Right renal pelvis (tissue), 4 donors: ENCODE measurements around the gene CARS2. TPM values are rescaled to one million over a fixed set of nuclear protein-coding genes. Genes with fewer than 3 reads are reported as not detected.
A peak's percentile ranks its signal among the peaks of the same experiment; 100 is the strongest.
"Not testable (repeated sequence)": the region's sequence is repeated elsewhere in the genome, so short reads cannot be mapped to it uniquely, and the experiment has no call there.

ENCODE experiments used
- DNase-seq, 4 donors: peaks; one replicate each; pipeline ENCODE4 v3.0.0-alpha.2; 2013; ENCODE audit warnings: low read depth in 4 of 4, low spot score in 3 of 4, missing footprints in 1 of 4
- polyA plus RNA-seq, 4 donors: library from polyadenylated mRNA; unstranded; fragments of 120-200 nt; gene quantifications; one replicate each; pipeline ENCODE4 v1.2.1, GENCODE V29; 2013; ENCODE audit not compliant: insufficient read length in 4 of 4

The CARS2 gene
- polyA plus RNA-seq, 4 donors = 59.5 to 67.8 (median 63.3) TPM

DNA sequence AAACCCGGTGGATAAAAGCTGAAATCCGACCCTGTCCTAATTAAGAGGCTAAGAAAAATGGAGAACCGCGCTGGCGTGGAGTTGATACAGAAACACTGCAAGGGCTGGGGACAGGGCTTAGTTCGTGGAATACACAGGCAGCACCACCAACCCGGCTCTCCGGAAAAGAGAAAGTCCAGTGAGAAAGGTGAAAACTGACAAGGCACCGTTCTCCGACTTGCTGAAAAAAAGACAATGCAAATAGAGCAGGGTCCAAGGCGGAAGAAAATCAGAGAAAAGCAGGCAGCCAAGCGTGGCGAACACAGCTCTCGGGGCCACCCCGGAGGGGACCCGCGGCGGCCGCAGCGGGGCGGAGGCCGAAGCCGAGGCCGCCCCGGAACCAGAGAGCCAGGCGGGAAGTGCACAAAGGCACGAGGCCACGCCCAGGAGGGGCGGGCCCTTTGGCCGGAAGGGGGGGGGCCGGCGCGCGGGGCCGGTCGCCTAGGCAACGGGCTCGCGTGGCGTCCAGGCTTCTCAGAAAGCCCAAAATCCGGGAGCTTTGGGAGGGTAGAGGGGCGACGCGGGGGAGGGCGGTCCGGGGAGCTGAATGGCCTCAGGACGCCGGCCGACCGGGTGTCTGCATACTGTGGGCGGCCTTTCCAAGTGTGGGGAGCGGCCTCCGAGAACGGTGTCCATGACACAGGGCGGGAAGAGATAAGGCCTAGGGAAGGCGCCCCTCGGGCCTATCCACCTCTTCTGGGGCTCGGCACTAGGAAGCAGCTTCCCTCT lies 6.3 kb upstream of the CARS2 start:
- DNase-seq = peak; percentile 80 to 87 (median 84)

DNA sequence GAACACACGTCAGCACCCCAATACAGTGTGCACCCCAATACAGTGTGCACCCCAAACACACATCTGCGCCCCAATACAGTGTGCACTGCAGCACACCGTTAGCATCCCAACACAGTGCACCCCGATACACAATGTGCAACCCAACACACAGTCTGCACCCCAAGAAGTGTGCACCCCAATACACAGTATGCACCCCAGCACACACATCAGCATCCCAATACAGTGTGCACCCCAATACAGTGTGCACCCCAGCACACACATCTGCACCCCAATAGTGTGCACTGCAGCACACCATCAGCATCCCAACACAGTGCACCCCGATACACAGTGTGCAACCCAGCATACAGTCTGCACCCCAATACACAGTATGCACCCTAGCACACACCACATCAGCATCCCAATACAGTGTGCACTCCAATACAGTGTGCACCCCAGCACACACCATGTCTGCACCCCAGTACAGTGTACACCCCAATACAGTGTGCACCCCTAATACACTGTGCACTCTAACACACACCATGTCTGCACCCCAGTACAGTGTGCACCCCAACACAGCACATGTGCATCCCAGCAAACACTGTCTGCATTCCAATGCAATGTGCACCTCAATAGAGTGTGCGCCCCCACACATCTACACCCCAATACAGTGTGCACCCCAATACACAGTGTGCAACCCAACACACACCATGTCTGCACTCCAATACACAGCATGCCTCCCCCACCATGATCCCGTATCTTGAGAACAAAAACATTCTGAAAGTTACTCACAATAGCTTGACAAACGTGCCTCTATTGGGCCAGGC lies 855 bp upstream of the CARS2 start:
- DNase-seq = no peak

DNA sequence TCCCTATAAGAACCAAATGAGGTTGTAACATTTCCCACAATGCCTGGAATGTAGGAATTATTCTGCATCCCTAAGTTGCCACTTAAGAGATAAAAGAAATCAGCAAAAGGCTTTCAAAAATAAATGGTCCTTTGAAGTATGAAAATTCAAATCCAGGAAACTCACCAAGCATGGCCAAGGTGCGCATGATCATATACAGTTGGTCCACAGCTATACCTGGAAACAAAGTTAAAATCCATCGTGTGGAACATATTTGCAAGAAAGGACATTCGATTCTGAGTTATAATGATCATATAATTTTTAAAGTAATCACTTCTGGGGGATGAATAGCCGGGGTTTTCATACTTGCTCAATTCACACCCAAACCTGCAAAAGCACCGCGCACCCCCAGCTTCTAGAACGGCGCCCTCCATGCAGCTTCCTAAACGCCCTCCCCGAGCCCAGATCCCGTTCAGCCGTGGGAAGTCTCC lies 525 bp downstream of the CARS2 start:
- DNase-seq = no peak

DNA sequence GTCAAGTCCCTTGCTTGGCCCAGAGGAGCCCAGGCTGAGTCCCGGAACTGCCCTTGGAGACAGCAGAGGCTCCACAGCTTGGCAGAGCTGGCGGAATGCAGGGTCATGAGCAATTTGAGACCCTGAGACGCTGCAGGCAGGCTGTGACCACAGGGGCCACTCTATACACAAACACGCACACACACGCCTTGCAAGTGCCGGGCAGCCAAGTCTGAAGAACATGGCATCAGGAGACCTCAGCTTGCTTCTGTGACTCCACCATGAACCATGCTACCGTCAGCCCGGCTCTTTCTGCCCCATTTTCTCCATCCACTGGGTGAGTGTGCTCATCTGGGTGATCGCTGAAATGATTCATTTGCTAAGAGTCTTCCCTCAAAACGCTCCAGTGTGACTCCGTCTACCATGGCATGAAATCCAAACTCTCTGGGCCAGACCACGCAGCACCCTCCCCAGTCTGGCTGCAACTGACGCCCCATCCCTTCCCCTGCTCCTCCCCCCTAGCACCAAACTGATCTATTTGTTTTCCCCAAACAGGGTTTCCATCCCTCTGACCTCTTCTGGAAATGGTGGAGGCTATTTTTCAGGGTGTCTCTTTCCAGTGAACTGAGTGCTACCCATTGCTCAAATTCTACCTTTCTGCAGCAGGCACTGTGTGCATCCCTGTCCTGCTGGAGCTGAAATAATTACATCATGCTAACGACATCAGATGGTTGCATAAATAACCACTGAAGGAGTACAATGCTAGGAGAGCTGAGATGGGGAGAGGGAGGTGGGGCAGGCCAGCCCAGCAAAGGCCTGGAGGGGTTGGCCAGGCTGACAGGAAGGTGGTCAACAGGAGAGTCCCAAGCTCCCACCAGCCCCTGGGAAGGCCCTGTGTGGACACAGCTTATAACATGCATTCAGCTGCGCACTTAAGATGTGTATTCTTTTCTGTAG lies 3.1 kb downstream of the CARS2 start:
- DNase-seq = no peak

DNA sequence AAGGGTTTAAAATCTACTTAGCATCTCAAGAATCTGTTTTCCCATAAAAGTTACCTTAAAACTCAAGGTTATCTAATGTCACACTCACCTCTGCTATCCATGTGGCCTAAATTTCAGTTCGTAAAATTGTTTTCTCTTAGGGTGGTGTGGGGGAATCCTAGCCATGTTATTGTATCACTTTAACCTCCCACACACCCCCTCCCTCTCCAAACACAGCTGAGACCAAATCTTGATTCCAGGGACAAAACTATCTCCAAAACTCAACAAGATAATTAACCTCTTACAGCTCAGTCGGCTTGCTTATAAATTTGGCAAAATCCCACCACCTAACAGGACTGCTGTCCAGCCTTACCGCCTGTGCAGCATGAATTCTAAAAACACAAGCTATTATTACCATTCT lies 3.8 kb downstream of the CARS2 start:
- no peak for DNase-seq

DNA sequence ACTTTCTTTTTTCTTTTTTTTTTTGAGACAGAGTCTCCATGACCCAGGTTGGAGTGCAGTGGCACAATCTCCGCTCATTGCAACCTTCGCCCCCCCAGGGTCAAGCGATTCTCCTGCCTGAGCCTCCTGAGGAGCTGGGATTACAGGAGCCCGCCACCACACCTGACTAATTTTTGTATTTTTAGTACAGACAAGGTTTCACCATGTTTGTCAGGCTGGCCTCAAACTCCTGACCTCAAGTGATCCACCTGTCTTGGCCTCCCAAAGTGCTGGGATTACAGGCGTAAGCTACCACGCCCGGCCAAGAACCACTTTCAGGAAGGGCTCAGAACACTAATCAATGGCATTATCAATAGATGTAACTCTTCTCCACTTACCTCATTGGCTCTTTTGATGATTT lies 4.9 kb downstream of the CARS2 start:
- DNase-seq = not testable (repeated sequence)

DNA sequence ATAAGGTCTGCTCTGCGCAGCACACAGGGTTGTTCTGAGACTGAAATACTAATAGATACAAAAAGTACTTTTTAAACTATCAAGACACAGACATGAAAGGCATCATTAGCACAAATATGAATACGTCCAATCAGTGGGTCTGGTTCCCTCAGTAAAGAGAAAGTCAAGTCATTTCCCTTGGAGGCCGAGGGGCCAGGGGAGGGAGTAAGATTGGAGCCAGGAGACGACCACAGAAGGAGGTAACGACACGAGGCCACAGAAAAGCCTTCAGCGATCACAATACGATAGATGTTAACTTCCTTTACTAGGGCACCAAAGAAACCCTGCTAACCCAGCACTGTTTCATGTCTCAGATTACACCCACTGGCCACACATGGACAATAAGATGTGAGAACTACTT lies 5.3 kb downstream of the CARS2 start:
- DNase-seq = no peak

DNA sequence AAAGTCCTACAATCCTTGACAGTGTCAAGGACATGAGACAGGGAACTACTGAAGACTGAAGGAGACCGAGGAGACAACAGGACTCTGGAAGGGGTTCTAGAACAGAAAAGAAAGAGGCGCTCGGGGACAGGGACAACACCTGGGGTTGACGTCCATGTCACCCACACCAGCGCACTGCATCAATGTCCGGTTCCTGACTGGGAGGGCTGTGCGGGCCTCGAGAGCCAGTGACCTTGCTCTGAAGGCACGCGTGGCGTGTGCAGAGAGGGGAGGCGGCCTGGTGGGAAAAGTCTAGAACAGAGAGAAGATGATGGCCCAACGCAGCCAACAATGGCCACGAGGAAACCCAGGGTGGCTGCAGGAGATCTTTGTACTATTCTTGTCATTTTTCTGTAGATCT lies 5.7 kb downstream of the CARS2 start:
- no peak for DNase-seq

DNA sequence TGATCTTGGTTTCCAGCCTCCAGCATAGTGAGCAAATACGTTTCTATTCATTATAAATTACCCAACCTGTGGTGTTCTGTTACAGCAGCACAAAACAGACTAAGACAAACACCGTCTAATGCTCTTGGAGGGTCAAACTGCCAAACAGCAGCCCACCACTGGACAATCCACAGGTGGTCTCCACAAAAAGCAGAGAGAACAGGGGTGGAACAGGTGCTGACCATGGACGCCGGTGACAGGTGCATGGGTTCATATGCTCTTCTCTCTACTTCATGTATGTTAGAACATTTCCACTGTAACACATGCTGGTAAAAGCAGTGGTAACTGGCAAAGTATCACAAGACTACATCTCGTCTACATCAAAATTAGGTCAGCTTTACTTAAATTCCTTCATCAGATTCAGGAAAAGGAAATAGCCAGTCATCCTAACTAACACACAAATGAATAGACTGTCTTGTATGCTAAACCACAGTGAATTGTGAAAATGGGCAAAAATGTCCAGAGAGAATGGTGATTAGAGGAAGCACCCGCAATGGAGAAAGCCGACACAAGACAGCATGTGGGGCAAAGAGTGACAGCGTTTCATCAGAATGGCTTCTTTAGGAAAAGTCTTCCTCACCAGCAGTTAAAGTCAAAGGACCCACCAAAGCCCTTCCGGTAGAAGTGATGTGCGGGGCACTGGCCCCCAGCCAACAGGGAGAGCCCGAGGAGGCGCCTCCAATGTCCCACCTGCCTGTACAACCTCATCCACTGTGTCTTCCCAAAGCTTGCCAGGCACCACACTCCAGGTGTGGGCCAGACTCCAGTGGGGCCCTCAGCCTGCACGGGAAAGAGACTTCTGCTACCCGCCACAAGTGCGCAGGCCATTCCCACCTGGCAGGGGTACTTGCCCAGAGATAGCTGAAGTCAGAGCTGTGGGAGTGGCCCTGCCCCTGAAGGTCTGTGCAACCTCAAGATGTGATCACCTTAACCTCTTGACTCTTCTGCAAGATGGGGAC lies 6.5 kb downstream of the CARS2 start:
- DNase-seq = no peak

DNA sequence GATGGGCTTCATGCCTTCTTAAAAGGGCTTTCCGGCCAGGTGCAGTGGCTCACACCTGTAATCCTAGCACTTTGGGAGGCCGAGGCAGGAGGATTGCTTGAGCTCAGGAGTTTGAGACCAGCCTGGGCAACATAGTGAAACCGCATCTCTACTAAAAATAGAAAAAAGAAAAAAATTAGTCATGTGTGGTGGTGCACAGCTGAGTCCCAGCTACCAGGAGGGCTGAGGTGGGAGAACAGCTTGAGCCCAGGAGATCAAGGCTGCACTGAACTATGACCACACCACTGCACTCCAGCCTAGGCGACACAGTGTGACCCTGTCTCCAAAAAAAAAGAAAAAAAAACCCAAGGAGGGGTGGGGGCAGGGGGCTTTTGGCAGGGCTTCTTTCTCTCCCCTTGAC lies 7.2 kb downstream of the CARS2 start:
- DNase-seq = no peak

DNA sequence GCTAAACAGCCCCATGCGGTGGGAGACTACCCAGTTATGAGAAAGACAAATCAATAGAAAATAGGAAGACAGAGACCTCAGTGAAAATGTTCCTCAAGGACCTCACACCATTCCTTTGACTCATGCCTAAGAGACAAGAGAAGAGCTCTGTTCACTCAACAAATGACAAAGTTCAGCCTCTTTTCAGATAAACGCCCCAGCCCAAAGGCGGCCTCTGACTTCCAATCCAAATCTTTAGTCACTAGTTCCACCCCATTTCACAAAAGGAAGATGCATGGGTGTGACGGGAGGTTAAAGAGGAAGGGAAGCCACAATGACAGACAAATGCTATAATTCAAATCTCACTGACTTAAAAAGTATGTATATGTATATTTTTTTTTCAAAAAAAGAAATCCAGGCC lies 8.1 kb downstream of the CARS2 start:
- no peak for DNase-seq

DNA sequence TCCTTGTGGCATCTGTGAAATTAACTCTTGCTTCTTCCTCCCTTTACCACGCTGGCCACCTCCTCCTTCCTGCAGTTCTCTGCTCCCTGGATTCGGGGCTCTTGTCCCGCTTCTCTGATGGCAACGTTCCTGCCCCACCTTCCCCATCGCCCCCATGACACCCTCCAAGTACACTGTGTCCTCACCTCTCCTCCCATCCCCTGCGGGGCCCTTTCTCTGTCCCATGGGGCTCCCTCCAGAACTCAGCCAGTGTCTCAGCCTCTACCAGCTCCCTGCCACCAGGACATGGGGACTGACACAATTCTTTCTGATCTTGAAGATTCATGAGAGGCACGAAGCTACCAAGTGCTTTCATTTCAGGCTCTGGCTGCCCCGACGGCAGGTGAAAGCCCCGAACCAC lies 9.1 kb downstream of the CARS2 start:
- no peak for DNase-seq

DNA sequence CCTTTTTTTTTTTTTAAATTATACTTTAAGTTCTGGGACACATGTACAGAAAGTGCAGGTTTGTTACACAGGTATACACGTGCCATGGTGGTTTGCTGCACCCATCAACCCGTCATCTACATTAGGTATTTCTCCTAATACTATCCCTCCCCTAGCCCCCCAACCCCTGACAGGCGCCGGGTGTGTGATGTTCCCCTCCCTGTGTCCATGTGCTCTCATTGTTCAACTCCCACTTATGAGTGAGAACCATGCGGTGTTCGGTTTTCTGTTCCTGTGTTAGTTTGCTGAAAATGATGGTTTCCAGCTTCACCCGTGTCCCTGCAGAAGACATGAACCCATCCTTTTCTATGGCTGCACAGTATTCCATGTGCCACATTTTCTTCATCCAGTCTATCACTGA lies 10.1 kb downstream of the CARS2 start:
- DNase-seq = not testable (repeated sequence)

DNA sequence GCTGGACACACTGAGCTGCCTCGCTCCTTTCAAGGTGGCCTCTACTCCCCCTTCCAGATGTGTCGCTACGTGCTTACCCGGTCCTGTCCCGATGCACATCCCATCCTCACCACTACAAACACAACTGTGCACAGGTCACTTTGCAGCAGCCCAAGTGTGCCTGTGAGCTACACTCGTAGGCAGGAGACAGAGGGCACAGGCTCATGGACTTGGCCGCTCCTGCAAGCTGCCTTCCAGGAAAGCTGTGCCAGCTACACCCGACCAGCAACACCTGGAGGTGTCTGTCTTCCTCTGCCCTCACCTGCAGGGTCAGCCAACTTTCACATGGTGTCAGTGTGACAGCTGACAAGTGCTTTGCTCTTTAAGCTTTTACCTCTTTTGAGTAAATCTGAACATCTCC lies 15.4 kb downstream of the CARS2 start:
- DNase-seq = no peak

DNA sequence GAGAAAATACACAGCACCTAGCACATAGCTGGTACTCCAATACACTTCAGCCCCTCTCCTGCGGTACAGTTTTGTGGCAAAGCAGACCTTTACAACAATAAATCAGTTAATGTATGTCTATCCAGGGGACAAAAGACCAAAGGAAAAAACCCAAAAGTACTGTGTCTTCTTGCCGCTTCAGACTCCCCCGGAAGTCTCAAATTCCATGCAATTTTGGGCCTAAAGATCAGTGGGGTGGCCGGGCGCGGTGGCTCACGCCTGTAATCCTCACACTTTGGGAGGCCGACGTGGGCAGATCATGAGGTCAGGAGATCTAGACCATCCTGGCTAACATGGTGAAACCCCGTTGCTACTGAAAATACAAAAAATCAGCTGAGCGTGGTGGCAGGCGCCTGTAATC lies 16.2 kb downstream of the CARS2 start:
- DNase-seq = no peak

DNA sequence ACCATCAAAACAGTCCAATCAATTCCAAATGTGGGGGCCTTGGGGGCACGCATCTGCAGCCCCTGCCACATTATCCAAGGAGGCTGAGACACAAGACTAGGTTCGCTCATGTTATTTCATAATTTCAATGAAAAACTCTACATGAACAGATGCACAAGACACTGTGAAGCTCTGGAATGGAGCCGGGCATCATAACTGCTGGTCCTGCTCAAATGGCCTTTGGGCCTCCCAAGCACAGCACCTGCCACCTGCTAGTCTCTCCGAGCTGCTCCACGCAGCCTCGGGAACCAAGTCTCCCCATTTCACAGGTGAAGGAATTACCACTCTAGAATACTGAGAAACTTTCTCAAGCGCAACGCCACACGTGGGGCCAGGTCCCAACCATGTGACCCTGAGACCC lies 16.9 kb downstream of the CARS2 start:
- DNase-seq = no peak

DNA sequence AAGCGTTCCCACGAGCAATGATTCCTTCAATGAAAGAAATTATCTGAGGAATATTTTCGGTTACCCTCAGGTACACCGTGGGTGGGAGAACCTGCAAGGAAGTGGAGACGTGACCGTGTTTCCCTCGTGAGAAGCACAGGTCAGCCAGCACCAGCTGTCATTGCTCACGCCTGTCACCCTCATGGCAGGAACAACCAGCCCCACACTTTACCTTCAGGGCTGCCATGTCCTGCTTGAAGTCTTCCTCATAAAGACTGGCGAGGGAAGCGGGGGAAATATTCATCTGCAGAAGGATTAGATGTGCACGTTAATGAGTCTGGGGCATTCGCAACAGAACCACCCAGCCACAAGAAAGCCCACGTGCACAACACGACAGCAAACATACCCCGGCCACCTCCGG lies 18.2 kb downstream of the CARS2 start:
- DNase-seq = no peak

DNA sequence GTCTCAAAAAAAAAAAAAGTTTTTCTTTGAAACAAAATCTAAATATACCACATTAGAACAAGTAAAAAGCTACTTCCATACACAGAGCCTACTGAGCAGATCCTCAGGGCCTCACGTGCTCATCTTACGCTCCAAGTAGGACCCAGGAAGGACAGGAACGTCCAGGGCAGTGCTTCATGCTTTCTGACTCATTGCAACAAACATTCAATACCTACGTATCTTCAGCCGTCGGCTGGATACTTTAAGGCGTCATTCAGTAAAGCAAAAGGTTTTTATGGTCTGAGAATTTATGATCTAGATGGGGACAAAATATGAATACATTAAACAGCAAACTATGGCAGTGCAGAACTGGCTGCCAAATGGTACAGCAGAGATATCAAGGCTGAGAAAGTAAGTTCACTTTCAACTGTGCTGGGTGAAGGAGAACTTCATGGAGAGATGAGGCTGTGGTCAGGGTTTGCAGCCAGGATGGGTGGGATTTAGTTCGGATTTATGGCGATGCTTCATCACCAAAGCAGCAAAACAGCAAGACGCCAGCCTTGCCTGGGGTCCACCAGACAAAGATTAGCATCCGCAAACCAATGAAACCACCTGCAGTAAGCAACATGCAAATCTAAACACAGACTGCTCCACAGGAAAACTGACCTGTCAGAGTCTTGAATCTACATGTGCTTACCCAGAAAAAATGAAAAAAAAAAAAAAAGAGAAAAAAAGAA lies 20.5 kb downstream of the CARS2 start:
- no peak for DNase-seq
